GM19328 (cell line): ENCODE data around the gene RILP.

Source experiments
- ATAC-seq: cut with Tn5 transposase; IDR thresholded peaks from one replicate; pipeline ENCODE4 v1.9.1; 2021; ENCODE audit warnings: mild to moderate bottlenecking, moderate library complexity; ENCODE audit not compliant: unreplicated experiment

Gene RILP

DNA sequence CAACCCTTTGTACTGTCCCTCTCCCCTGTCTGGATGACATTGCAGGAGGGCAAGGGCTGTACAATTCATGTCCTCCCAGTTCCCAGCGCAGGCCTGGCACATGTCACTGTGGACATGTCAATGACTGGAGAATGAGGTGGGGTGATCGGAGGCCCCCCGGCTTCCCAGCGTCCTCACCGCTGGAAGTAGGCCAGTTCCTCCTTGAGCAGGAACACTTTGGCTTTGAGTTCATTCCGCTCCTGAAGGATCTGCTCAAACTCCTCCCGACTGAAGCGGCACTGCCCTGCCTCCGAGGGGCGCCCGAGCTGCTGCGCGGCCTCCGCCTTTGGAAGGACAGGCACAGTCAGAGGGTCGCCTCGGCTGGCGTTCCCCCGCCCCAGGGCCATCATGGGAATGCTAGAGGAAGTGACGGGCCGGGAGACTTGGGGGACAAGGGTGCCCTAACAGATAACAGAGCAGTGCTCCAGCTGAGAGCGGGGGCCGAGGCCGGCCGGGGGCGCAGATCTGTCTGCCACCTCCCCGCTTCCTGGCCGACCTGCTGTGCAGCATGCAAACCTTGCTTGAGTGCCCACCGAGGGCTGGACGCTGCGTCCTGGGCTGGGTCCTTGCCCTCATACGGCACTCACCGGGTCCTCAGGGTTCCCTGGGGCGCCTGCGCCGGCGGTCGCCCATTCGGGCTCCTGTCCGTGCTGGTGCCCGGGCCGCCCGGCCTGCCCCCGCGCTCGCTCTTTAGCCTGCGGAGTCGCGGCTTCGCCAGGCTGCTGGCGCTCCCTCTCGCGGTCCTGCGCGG is 1.3 kb downstream of the RILP start:
- ATAC-seq: no peak

DNA sequence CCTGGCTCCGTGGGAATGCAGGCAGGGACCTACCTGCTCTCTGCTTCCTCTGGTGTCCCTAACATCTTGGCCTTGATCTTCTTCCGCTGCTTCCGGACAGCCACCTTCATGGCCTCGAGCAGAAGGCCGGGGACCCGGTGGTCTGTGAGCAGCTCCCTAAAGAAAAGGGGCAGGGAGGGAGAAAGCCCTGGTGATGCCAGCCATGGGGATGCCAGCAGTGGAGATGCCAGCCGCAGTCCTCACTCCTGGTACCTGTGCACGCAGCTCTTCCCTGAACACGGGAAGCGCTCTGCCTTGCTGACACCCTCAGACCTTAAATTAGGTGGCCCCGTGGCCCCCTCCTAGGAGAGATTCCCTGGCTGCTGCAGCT is 1.9 kb downstream of the RILP start:
- ATAC-seq: no peak

DNA sequence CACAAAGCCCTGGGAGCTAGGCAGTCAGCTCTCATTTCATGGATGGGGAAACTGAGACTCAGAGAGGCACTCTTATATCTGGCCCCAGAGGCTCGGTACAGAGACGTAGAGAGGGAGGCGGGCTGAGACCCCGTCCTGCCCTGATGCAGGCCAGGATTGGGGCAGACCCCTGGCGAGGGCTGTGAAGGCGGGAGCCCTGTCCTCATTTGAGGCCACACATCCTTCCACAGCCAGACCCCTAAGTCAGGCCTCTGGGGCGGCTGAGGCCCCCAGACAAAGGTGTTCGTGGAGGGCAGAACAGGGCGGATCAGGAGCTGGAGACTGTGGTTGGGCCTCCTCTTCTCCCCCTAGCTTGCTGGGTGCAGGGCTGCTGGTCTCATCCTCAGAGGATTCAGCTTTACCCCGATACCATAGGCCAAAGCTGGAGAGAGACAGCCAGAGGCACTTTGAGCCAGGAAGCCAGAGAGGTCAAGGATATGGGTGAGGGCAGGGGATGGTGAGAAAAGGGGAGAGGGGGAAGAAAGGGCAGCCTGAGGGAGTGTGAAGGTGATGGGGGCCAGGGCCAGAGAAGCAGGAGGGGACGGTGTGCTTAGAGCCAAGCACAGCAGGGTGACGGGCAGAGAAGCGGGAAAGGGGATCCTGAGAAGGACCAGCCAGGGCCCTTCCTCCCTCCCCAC is 3.3 kb downstream of the RILP start:
- ATAC-seq: no peak

DNA sequence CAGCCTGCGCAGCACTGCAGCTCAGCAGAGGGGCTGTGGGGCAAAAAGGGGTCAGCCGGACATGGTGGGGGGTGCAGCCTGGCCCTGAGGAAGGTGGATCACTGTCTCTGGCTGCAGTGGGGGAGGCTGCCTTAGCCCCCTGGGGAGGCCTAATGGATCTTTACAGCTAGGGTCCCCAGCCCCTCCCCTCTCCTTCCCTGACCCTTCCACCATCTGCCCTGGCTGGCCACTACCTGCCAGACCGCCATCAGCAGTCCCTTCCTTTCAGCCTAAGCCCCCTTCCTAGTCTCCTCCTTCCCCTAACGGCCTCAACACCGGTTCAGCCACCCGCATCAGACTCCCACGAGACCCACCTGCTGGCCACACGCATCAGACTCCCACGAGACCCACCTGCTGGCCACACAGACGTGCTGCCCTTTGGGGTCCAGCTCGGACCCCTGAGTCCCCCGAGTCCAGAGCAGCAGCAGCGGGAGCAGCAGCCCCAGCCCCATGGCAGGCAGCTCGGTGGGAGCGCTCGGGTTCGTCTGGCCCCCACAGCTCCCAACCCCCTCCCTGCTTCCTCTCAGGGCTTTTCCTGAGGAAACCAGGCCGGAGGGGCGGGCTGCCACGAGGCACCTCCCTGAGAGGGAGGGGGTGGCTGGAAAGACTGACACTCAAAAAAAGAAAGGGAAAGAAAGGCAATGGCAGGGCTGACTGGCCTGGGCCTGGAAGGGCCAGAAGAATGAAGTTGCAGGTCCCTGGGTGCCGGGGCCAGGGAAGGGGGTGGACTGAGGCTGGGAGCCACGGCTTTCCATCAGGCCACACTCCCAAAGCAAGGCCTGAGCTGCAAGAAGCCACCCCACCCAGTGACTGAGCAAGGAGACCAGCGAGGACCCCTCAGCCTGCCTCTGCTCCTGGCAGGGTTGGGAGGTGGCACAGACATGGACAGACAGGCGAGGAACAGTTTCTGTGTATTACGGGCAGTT is 4.2 kb downstream of the RILP start, which contains the start of gene SCARF1:
SCARF1 (minus strand) TSS at position 526 of the 965 bp plus-strand sequence; CDS start at position 491, 35 bp downstream.
- no peak for ATAC-seq

DNA sequence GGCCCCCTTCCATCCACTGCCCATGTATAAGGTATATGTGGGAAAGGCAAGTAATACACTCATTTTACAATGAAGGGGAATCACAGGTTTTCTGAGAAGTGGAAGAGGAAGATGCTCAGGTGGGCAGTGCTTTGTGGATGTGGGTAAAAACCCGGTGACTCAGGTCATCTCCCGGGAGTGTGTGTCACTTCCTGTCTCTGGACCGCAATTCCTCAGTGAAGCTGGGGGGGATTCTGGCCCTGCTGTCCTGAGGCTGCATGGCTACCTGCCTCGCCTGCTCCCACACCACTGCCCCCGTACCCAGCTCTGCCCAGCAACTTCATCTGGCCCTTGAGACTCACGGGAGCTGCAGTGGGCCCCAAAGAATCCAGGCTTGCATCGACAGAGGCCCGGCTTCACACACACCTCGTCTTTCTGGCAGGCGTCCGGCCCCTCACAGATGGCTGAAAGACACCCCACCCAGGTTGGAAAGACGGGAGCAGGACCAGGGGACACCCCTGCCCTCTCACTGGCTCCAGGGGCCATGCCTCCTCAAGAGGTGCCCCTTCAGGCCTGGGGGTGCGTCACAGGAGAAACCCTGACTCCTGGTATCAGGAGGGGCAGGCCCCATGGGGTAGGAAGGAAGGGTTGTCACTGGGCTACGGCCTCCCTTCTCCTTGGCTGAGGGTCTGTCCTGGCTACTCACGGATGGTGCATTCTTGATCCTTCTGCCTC is 5.0 kb downstream of the RILP start:
- no peak for ATAC-seq

DNA sequence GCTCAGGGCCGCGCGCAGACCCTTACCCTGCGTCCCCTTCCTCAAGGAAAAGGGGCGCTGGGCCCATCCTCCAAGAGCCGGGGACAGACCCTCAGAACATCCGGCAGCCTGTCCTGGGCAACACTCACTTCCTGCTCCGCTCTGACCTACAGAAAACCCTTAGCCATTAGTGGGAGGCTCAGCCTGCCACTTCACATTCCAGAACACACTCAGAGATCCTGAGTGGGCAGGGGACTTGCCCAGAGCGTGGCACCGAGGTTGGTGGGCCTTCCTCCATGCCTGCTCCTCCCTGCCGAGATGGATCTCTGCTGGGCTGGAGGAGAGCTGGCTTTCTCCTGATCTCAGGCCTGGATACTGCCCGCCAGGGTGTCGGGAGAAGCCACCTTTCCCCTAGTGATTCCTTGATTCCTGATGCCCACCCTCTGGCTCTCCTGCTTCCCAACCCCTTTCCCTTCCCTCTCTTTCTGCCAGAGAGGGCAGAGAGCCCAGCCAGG is 5.6 kb downstream of the RILP start:
- ATAC-seq: no peak

DNA sequence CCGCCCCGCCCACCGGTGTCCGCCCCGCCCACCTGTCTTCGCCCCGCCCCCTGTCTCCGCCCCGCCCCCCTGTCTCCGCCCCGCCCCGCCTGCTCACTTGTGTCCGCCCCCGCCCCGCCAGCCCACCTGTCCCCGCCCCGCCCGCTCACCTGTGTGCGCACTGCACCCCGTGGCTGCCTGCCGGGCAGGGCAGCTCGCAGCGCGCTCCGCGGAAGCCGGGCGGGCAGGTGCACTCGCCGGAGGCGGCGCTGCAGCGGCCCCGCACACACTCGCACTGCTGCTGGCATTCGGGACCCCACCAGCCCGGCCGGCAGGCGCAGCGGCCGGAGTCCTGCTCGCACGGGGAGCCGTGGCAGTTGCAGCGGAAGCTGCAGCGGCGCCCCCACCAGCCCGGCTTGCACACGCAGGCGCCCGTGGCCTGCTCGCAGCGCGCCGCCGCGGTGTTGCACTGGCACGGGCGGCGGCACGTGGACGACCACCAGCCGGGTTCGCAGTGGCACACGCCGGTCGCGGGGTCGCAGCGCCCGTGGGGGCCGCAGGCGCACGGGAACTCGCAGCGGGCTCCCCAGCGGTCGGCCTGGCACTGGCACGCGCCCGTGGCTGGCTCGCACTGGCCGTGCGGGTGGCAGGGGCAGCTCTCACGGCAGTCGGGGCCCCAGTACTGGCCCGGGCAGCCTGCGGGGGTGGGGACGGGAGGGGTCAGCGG is 6.2 kb downstream of the RILP start:
- no peak for ATAC-seq

DNA sequence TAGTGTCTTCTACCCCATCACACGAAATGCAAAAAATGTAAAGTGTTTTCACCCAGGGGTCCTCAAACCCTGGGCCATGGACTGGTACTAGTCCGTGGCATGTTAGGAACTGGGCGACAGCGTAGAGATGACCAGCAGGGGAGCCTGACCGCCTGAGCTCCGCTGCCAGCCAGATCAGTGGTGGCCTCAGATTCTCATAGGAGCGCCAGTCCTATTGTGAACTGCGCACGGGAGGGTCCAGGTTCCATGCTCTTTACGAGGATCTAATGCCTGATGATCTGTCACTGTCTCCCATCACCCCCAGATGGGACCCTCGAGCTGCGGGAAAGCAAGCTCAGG is 8.6 kb downstream of the RILP start:
- ATAC-seq: no peak

DNA sequence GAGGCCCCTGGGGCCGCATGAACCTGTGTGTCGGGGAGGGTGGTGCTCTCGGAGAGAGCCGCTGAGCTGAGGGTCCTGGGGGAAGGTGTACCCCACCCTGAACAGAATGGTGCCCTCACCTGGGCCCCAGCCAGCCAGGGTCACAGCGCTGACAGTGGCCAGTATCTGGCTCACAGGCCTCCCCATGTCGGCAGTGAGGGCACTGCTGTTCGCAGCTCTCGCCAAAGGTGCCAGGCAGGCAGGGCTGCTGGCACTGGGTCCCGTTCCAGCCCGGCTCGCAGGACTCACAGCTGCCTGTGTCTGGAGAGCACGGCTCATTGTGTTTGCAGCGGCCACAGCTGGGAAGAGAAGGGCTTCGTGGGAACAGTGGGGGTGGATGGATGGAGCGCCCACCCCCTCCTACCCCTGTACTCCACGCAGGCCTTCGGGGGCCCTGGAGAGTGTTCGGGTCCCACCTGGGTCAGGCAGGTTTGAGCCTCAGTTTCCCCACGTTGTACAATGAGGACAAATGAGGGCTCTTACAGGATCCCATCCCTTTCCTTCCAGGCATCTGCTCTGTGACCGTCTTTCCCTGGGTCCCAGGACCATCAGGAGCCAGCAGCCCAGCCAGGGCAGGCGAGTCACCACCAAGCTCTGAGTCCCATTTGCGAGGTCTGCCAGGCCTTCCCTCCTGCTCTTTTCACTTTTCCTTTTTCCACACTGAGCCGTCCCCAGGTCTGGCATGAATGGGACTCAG is 9.2 kb downstream of the RILP start:
- no peak for ATAC-seq

DNA sequence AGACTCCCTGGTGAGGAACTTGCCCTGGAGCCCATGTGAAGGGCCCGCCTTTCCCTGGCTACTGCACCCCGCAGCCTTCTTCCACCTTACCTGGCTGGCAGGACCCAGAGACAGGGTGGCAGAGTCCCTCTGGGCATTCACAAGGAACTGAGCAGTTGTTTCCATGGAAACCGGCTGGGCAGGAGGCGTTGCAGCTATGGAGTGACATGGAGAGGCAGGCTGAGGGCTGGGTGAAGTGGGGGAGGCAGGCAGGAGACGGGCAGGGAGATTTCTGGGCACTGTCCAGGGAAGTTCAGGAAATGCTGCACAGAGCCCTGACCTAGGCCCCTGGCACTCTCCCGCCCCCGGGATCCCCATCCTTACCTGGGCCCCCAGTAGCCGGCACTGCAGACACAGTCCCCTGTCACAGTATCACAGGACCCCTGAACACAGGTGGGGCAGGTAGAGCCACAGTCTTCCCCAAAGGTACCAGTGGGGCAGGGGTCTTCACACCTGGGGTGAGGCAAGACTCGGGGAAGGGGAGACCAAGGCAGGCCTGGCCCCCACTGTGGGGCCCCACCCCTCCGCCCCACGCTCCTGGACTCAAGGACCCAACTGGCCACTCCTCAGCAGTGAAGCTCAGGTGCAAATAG is 10.0 kb downstream of the RILP start:
- ATAC-seq: no peak

DNA sequence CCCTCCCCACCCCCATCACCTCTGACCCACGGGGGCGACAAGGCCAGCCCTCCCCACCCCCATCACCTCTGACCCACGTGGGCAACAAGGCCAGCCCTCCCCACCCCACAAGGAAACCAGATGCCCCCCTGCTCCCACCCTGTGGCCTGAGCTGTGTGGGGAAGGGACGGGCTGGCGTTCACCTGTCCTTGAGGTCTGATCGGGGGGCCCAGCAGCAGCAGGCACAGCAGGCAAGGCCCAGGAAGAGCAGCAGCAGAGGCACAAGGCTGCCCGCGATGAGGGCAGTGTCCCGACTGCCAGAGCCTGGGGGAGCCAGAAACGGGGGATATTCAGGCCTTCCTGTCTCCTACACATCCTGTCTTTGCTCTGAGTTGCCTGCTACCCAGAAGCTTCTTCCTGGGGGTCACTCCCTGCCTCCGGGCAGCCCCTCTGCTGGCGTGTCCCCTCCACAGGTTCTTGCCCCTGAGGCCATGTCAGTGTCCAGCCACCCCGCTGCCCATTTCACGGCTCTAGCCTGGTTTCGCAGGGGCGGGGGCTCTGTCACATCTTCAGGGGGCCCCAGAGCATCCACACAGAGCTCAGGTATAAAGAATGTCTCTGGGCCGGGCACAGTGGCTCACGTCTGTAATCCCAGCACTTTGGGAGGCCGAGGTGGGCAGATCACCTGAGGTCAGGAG is 10.9 kb downstream of the RILP start:
- no peak for ATAC-seq

DNA sequence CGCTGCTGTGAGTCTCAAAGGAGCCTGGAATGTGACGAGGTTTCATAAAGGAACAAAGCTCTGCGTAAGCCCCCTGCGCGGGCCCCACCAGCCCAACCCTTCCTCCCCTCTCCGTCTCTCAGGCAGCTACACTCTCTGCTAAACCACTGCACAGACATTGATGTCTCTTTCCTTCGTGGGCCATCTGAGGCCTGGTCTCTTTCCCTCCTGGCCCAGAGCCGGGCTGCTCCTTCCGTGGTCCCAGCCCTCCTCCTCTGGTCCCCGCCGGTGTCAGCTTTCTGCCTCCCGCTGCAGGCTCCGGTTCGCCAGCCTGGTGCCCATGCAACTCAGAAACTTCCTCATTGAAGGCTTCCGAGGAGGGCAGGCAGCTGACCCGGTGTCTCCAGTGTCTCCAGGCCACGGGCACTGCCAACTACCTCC is 11.5 kb downstream of the RILP start:
- ATAC-seq: no peak

DNA sequence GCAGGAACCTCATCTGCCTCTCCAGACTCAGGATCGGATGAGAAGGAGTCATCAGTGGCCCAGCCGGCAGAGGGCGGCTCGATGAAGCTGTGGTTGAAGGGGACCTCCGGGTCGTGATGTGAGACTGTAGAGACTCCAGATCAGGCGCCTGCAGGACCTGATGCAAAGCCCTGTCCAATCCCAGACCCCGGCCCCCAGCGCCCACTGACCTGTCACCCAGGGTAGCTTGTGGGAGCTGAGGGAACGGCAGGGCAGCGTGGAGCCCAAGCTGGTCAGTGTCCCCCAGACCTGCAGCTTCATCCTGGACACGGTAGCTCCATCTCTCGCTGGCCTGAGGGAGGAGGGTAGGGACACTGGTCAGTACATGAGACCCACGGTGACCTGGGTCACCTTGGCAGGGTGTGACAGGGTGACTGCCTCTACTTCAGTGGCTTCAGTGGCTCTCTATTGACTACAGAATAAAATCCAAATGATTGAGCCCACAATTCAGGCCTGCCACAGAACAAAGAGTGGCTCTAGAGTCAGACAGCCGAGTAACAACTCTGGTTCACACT is 12.9 kb downstream of the RILP start:
- no peak for ATAC-seq

DNA sequence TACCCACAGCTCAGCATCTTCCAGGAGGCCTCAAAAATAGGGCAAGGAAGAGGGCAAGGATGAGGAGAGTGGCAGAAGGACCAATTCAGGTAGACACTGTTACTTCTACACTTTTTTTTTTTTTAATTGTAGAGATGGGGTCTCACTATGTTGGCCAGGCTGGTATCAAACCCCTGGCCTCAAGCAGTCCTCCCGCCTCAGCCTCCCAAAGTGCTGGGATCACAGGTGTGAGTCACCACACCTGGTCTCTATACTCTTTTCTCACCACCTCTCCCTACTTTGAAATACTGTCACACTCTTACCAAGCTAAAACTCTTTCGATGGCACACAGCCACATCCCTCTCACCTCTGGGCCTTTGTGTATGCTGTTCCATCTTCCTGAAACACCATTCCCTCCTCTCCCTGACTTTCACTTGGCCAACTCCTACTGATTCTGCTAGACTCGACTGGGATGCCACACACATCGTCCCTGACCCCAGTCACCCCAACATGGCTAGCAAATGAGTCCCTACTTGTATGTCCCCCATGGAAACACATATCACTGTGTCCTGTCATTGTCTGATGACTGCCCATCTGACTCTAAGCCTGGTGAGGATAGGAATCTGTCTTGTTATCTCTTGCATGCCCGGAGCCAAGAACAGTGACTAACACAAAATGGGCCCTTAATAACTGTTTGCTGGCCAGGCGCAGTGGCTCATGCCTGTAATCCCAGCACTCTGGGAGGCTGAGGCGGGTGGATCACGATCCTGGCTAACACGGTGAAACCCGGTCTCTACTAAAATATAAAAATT is 13.8 kb downstream of the RILP start:
- no peak for ATAC-seq

DNA sequence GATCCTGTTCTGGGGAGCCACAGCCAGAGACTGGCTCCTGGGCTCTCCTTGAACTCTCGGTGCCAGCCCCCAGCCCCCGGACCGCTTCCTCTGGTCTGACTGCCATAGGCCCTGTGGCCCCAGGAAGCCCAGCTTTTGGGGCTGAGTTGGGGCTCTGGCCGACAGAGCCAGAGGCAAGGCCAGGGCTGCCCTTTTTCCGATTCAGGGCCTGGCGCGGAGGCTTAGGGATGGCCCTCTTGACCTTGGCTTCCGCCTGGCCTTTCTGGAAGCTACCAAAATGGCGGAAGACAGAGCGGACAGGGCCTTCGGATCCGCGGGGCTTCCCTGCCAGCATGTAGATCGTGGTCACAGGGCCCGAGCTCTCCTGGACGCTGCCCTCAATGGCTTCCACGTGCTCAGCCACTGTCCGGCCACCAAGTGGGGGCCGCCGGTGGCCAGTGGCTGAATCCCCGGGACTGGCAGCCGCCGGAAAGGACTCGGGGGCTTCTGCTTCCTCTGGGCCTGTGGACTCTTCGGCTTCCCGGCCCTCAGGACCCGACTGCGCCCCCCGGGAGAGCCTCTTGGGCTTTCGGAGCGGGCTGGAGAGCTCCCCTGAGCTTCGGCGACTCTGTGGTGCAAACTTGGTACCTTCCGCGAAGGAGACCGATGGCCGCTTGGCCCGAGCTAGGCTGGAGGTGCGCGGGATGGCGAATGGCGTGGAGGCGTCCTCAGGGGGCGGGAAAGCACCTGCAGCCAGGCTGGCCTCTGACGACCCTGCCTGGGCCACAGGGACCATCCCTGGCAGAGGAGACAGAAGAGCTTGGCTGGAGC is 14.6 kb downstream of the RILP start:
- no peak for ATAC-seq

DNA sequence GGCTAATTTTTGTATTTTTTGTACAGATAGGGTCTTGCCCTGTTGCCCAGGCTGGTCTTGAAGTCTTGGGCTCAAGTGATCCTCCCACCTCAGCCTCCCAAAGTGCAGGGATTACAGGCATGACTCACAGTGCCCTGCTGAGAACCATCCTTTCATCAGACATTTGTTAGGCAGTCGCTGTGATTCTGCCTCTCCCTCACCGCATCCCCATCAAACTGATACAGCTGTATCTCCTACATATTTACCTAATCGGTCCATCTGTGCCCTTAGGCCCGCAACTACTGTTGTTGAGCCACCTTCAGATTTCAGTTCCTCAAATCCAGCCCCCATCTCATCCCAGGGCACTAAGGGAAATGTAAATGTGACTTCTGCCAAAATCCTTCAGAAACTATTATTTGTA is 19.0 kb downstream of the RILP start:
- ATAC-seq: no peak
